GM21825 (cell line): ENCODE data around the gene PTPN22.

ENCODE experiments used
- ATAC-seq: cut with Tn5 transposase; IDR thresholded peaks from one replicate; pipeline ENCODE4 v1.9.1; 2021; ENCODE audit warnings: mild to moderate bottlenecking, moderate library complexity; ENCODE audit not compliant: unreplicated experiment

The PTPN22 gene

GRCh38 chr1:113804421-113805255, 66.9 kb downstream of the PTPN22 start:
- ATAC-seq = no peak

DNA sequence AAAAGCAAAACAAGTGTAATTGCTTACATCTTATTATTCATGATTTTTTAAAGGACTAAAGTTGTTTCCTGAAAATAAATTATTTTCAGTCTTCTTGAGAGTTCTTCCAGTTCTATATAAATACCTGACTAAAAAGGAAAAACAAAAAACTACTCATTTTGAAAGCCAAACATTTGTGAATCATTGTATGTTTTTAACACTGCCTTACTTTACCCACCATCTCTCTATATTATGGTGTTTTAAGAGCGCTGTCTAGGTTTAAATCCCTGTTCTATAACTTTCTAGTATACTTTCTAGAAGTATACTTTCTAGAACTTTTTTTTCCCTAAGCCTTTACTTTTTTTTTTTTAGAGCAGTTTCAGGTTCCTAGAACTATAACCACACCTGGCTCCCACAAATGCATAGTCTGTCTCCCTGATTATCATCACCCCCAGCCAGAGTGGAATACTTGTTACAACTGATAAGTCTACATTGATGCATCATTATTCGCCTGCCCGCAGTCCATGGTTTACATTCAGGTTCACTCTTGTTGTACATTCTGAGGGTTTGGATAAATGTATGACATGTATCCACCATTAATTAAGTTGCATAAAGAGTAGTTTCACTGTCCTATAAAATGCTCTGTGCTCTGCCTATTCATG, 69.0 kb downstream of the PTPN22 start:
- no peak for ATAC-seq

GRCh38 chr1:113800487-113800886, 71.0 kb downstream of the PTPN22 start:
- no peak for ATAC-seq

DNA sequence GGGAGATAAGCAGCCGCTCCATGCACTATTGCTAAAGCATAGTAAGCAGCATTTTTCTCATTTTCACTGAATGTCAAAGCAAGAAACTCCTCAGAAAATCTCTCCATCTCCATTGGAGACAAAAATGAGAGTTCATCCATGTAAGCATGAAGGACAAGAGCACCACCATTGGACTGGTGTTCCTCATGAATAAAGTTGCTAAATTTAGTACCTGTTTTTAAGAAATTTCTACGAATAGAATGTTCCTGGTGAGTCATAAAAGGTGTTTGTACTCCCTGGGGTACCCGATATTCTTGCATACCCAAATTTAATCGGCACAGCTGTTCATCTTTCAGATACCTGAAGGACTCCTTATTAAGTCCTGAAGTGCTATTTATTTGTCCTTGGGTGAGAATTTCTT, 74.0 kb downstream of the PTPN22 start:
- no peak for ATAC-seq

DNA sequence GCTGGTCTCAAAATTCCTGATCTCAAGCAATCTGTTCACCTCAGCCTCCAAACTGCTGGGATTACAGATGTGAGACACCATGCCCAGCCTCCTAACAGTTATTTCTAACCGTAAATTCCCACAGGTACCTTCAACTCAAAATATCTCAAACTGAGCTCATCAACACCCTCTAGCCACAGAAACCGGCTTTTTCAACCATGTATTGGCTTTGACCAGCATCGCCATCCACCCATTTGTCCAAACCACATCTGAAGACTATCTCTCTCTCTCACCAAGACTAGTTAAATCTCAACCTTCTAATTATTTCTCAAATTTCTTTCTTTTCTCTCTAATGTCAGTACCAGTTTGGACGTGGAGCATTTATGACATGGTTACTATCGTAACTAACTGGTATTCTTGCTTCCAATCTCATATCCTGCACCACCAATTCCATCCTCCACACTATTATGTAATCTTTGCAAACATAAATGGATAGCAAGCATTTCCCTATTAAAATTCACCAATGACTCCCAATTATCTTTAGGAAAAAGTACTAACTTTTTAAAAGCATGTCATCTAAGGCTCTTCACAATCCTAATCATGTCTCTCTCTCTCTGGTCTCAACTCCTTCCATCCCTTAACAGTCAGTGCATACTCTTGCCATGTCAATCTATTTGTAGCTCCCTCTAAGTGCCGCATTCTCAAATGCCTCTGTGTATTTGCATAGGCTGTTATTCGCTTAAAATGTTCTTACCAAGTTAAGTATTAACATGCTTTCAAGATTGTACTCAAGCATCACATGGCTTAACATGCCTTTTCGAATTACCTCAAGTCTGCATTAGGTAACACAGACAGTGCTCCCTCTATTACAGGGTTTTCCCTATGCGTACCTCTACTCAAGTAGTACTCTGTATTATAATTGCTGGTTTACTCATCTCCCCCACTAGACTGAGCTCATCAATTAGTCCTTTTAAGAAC, 77.4 kb downstream of the PTPN22 start:
- peak; percentile 43 for ATAC-seq

DNA sequence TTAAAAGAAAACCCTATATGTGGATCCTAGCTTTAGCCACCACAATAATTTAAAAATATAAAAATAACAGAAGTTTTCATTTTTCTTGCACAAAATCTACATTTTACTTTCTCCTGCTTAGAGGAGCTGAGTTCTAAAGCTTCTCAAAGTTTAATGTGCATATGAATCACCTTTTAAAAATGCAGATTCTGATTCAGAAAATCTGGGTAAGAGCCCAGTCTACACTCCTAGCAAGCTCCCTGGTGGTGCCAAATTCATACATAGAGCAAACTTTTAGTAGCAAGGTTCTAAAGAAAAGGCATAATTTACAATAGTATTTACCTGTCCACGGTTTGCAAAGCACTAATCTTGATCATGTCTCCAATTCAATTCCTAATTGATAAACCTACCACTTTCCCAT, 78.5 kb downstream of the PTPN22 start:
- no peak for ATAC-seq

DNA sequence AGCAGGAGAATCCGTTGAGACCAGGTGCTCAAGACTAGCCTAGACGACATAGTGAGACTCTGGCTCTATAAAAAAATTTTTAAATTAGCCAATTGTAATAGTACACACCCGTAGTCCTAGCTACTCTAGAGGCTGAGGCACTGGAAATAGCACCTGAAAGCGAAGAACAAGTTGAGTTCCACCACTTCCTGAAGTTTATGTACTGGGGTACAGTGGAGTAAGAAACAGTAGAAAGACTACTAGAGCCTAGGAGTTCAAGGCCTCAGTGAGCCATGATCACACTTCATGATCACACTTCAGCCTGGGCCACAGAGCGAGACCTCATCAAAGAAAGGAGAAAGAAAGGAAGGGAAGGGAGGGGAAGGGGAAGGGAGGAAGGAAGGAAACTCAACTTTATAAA, 79.0 kb downstream of the PTPN22 start:
- no peak for ATAC-seq

DNA sequence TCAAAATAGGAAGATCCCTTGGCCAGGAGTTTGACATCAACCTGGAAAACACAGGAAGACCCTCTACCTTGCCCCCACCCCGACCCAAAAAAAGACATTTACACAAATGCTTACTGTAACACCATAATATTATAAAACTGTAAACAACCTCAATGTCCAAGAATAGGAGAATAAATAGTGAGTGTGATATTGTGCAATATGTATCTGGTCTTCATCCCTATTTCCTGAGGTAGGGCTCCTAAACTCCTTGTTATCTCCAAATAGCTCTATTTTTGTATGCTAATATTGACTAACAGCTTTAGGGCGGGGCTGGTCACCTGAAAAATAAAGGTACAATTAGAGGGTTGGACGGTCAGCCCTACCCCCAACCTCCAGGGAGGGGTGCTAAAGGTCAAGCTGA, 82.7 kb downstream of the PTPN22 start:
- no peak for ATAC-seq

GRCh38 chr1:113787663-113788062, 83.8 kb downstream of the PTPN22 start:
- no peak for ATAC-seq

GRCh38 chr1:113786069-113786468, 85.4 kb downstream of the PTPN22 start:
- no peak for ATAC-seq

GRCh38 chr1:113784104-113784779, 87.3 kb downstream of the PTPN22 start:
- ATAC-seq = peak; percentile 66

- peak; percentile 89 for ATAC-seq
These were observed 88.0 kb downstream of the PTPN22 start for GRCh38 chr1:113783254-113784103.

DNA sequence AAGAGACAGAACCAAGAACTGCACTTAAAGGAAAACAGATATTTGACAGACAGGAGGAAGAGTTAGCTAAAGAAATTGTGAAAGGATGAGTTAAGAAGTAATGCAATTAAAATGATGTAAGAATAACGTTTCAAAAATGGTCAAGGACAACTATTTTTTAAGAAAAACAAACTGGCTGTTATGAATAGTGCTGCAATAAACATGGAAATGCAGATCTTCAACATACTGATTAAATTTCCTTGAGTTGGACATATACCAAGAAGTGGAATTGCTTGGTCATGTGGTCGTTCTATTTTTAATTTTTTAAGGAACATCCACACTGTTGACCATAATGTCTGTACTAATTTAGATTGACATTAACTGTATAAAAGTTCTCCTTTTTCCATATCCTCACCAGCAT, 89.1 kb downstream of the PTPN22 start:
- ATAC-seq = no peak

DNA sequence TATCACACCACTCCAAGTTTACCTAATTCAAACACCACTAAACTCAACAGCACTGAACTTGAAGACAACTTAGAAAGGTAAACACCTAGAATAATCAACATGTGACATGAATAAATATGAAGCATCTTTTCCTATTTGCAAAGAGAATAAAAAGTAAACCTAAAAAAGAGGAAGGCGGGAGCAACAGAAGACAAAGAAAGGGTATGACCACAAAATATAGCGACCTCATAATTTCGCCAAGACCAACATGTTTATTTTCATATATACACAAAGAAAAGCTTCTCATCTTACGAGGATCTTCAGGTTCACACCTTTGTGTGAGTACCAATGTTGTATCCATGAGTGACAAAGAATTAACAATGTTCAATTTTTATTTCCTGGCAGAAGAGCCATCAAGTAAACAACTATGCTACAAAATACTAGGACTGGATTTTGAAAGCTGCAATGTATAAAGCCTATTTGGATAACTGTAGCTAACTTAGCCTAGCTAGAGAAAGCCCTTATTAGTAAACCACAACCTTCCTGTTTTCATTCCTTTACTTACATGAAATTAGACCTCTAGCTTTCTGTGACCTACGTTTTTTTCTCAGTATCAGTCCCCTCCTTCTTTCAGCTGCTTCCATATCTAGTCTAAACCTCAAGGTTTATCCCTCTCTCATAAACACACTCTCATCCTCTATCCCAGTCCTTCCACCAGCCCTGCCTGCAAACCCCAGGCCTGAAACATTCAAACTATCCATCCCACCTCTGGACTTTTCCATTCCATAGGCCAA, 91.0 kb downstream of the PTPN22 start:
- no peak for ATAC-seq

DNA sequence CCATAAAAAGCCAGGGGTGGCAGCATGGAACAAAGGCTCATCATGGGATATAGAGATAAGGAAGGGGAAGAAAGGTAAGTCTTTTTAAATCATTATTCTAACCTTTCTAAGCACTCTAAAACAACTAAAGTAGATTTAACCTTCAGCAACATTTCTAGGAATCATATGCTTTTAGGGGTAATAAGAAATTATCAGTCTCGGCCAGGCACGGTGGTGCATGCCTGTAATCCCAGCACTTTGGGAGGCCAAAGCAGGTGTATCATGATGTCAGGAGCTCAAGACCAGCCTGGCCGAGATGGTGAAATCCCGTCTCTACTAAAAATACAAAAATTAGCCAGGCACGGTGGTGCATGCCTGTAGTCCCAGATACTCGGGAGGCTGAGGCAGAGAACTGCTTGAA, 92.0 kb downstream of the PTPN22 start:
- no peak for ATAC-seq

GRCh38 chr1:113777561-113777960, 94.0 kb downstream of the PTPN22 start:
- no peak for ATAC-seq

DNA sequence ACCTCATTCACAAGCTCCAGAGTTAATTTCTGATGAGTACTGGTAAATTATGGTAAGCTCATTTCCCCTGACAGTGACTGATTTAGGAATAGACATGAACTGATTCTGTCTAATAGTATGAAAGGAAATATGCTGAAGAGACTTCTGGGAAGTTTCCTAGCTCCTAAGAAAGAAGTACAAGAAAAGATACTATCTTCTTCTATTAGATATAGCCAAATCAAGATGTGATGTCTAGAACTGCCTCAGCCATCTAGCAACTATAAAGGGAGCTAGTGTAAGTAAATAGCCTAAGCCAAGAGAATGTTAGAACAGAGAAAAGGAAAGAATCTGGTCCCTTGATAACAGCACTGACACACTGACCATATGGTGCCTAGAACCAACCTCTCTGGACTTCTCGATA, 101.5 kb downstream of the PTPN22 start:
- no peak for ATAC-seq

GRCh38 chr1:113769601-113769970, 101.9 kb downstream of the PTPN22 start:
- no peak for ATAC-seq

GRCh38 chr1:113768916-113769600, 102.5 kb downstream of the PTPN22 start:
- ATAC-seq = no peak
